GM10248 (cell line): ENCODE measurements around the gene NAV3.
"Not testable (repeated sequence)": the region's sequence is repeated elsewhere in the genome, so short reads cannot be mapped to it uniquely, and the experiment has no call there.

Experiments used
- CTCF ChIA-PET: fragments of 300-600 bp; sonication (Branson Sonifier 250); formaldehyde crosslinking; extraction: SDS; loops from one replicate; lab custom pipeline; 2021; ENCODE audit warnings: antibody characterized with exemption; lab: Yijun Ruan, JAX
- POLR2A ChIA-PET: fragments of 350-650 bp; sonication (Branson Sonifier 250); formaldehyde crosslinking; extraction: SDS; loops from one replicate; lab custom pipeline; 2020; ENCODE audit warnings: antibody characterized with exemption; lab: Yijun Ruan, JAX
- DNase-seq: peaks from one replicate; pipeline ENCODE4 v3.0.0; 2012; ENCODE audit errors: extremely low spot score
- CTCF ChIP-seq: IDR thresholded peaks from 2 replicates; pipeline ENCODE4 v1.5.1; 2012; ENCODE audit warnings: mild to moderate bottlenecking, low read depth; ENCODE audit errors: extremely low read depth, missing control alignments, control extremely low read depth

The NAV3 gene

DNA sequence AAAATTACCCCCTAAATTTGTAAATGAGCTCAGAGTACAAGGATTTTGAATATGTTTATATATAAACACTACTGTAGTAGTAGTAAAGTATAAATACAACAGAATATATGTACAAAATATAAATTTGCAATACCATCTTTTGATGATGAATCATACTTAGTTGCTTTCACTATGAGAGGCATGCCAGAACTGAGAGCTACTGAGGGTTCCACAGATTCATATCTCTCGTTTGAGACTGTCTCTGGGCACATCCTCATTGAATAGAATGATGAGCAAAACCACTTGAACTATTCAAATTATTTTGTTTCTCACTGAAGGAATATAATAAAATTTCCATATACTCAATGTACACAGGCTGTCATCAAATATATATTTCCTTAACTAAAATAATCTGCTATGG is 417.6 kb downstream of the NAV3 start:
- DNase-seq: no peak
- ChIA-PET POLR2A (no interaction called here), CTCF (interaction anchor here (1.2 kb wide), 1 partner anchor 12 kb away, joined by 3 read pairs; no protein-coding TSS in a partner anchor)
- no peak for TF ChIP-seq CTCF

- TF ChIP-seq CTCF: no peak
- no peak for DNase-seq
- ChIA-PET POLR2A (no interaction called here), CTCF (interaction anchor here (2.2 kb wide), 1 partner anchor 12 kb away, joined by 10 read pairs; no protein-coding TSS in a partner anchor)
Measured at GRCh38 chr12:78249578-78249977, 418.9 kb downstream of the NAV3 start.

GRCh38 chr12:78257662-78258061 is 427.0 kb downstream of the NAV3 start:
- CTCF ChIA-PET, POLR2A ChIA-PET, DNase-seq: not testable (repeated sequence)

DNA sequence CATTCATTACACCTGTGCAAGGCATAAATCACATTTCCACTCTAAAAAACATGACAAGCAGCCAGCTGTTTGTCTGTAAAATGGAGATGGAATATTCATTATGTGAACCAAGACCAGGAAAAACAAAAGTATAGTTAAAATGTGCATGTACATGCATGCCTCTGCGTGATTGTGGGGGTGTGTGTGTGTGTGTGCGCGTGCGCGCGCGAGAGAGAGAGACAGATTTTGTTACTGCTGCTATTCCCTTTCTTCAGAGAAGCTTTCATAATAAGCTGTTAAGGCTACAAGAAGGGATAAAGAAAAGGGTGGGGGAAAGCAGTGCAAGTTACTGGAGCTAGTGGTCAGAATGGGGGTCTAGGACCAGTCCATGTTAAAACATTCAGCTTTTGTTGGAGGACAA is 430.3 kb downstream of the NAV3 start:
- ChIA-PET CTCF (interaction anchor here (1.0 to 2.4 kb wide), 6 partner anchors 9 to 31 kb away, joined by 3 to 10 read pairs (median 3); no protein-coding TSS in a partner anchor), POLR2A (no interaction called here)
- no peak for TF ChIP-seq CTCF
- DNase-seq: no peak

DNA sequence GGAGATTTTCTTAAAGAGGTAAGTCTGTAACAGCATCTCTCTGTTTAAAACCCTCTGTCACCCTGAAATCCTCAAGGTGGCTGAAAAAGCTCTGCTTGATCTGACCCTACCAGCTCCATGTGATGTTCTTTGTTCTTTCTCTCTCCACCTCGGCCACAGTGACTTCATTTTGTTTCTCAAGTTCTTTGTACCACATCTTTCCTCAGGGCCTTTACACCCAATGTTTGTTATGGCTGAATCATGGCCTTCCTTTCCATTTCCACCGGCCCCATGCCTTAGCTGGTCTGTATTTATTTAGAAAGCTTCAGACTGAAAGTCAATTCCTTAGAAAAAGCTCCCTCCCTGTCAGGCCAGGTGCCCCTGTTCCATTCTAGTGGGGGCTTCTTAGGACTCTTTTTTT is 431.2 kb downstream of the NAV3 start:
- POLR2A ChIA-PET: no interaction called here
- no peak for DNase-seq
- CTCF ChIA-PET: interaction anchor here (1.1 to 2.4 kb wide), 4 partner anchors 12 to 31 kb away, joined by 3 to 10 read pairs (median 3); no protein-coding TSS in a partner anchor
- no peak for TF ChIP-seq CTCF
